ENCODE results near the gene PAX5.

PAX5 gene

GRCh38 chr9:36793277-36793676 is 240.8 kb downstream of the PAX5 start:
- peak; percentile 51 for DNase-seq

GRCh38 chr9:36791222-36791950 is 242.7 kb downstream of the PAX5 start:
- DNase-seq, result peak; percentile 86

GRCh38 chr9:36789886-36790285 is 244.2 kb downstream of the PAX5 start:
- DNase-seq, result peak; percentile 92

- DNase-seq, result no peak
Measured at GRCh38 chr9:36788534-36788933, 245.5 kb downstream of the PAX5 start.

- DNase-seq, result no peak
Measured at GRCh38 chr9:36787709-36788108, 246.4 kb downstream of the PAX5 start.
